Measurements from ENCODE around the gene ZNF407.

The ZNF407 gene

DNA sequence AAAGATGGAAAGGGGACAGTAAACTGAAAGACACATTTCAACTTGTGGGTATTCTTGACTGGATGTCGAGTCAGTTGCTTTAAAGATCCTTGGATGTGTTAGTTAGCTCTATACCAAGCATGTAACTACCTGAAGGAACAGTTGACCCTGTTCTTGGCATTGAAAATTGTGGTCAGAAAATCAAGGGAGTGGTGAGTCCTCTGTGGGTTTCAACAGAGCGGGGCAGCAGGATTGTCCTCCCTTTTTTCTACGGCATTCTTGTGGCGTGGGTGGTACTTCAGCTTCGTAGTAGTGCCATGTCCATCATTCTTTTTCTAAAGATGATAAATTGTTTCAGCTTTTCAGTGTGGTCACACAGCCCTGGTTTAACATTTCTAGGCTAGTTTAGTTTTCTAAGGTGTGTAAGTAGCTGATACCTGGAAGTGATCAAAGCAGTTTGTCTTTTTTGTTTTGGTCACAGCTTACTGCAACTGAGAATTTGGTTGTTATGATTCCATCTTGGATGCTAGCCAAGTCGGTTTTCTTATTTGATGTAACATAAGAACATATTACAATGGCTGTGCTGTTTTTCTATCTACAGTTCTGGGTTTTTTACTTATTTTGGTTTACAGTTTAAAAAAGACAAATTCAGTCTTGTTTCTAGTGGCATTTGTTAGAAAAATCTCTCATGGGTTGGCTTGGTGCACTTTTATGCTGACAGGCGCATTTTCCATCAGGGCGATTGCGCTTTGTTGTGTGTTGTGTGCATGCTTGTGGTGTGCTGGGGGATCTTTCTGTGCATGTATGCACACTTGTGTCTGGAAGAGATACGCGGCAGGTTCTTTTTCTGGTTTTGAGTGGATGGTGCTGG is 84.7 kb downstream of the ZNF407 start:
- no peak overlapping the region for H3K27ac ChIP-seq (ENCODE audit: low read length)
- H3K36me3 ChIP-seq (replicated peaks; ENCODE audit: insufficient read depth, low read length) = no peaks in the 10 kb centered on the region

DNA sequence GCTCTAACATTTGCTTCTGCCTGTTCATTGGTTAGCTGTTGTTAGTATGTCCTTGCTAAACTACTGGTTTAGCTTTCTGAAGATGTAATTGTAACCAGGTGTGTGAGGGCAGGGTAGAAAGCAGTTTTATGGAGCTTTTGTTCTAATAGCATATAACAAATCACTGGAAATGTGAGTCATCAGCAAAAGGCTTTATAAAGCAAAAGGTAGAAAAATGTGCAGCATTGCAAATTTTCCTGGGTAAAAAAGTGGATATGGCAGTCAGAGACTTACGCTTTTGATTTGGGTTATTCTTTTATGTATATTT is 85.3 kb downstream of the ZNF407 start:
- Histone ChIP-seq H3K4me1 (ENCODE audit: low read length) (no peaks in the 10 kb centered on the region), H4K20me1 (ENCODE audit: insufficient read depth, low read length) (no peaks in the 10 kb centered on the region), H3K9me2 (replicated peaks; ENCODE audit: insufficient read depth, low read length) (no peaks in the 10 kb centered on the region), H3K27me3 (replicated peaks; ENCODE audit: insufficient read depth, low read length) (no peaks in the 10 kb centered on the region), H3K79me2 (ENCODE audit: low read length) (no peaks in the 10 kb centered on the region), H3K4me2 (ENCODE audit: low read depth, low read length) (no peak overlapping the region), H3K9me3 (replicated peaks; ENCODE audit: insufficient read depth, low read length) (no peaks in the 10 kb centered on the region), H3K36me3 (replicated peaks; ENCODE audit: insufficient read depth, low read length) (no peaks in the 10 kb centered on the region), H3K9ac (ENCODE audit: low read length) (no peak overlapping the region), H3F3A (ENCODE audit: insufficient read depth, low read length) (no peaks in the 10 kb centered on the region), H3K27ac (ENCODE audit: low read length) (no peak overlapping the region), H3K4me3 (ENCODE audit: low read length) (no peak overlapping the region), H2AFZ (ENCODE audit: low read length) (no peak overlapping the region)
- DNase-seq = no peak
- no peak for TF ChIP-seq EZH2 (optimal IDR thresholded peaks at IDR 0.05; ENCODE audit: low read depth, low read length)
- no peak for TF ChIP-seq EZH2phosphoT487 (IDR thresholded peaks at IDR 0.05; ENCODE audit: low read length)
- TF ChIP-seq, protein P1, sequence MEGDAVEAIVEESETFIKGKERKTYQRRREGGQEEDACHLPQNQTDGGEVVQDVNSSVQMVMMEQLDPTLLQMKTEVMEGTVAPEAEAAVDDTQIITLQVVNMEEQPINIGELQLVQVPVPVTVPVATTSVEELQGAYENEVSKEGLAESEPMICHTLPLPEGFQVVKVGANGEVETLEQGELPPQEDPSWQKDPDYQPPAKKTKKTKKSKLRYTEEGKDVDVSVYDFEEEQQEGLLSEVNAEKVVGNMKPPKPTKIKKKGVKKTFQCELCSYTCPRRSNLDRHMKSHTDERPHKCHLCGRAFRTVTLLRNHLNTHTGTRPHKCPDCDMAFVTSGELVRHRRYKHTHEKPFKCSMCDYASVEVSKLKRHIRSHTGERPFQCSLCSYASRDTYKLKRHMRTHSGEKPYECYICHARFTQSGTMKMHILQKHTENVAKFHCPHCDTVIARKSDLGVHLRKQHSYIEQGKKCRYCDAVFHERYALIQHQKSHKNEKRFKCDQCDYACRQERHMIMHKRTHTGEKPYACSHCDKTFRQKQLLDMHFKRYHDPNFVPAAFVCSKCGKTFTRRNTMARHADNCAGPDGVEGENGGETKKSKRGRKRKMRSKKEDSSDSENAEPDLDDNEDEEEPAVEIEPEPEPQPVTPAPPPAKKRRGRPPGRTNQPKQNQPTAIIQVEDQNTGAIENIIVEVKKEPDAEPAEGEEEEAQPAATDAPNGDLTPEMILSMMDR (IDR thresholded peaks at IDR 0.05; ENCODE audit: low read length) = no peak

More for the DNA sequence above, 84.7 kb downstream of the ZNF407 start:
- H3F3A ChIP-seq (ENCODE audit: insufficient read depth, low read length) = no peaks in the 10 kb centered on the region
- H3K9me2 ChIP-seq (replicated peaks; ENCODE audit: insufficient read depth, low read length) = no peaks in the 10 kb centered on the region
- TF ChIP-seq EZH2 (optimal IDR thresholded peaks at IDR 0.05; ENCODE audit: low read depth, low read length) (no peak), EZH2phosphoT487 (IDR thresholded peaks at IDR 0.05; ENCODE audit: low read length) (no peak)
- TF ChIP-seq, protein P1 (IDR thresholded peaks at IDR 0.05; ENCODE audit: low read length) = no peak
- no peaks in the 10 kb centered on the region for H4K20me1 ChIP-seq (ENCODE audit: insufficient read depth, low read length)
- H3K9me3 ChIP-seq (replicated peaks; ENCODE audit: insufficient read depth, low read length) = no peaks in the 10 kb centered on the region
- no peaks in the 10 kb centered on the region for H3K27me3 ChIP-seq (replicated peaks; ENCODE audit: insufficient read depth, low read length)
- H3K79me2 ChIP-seq (ENCODE audit: low read length) = no peaks in the 10 kb centered on the region
- DNase-seq = no peak
- no peak overlapping the region for H3K9ac ChIP-seq (ENCODE audit: low read length)
- H3K4me1 ChIP-seq (ENCODE audit: low read length) = no peaks in the 10 kb centered on the region
- H3K4me3 ChIP-seq (ENCODE audit: low read length) = no peak overlapping the region
- no peak overlapping the region for H3K4me2 ChIP-seq (ENCODE audit: low read depth, low read length)
- no peak overlapping the region for H2AFZ ChIP-seq (ENCODE audit: low read length)

DNA sequence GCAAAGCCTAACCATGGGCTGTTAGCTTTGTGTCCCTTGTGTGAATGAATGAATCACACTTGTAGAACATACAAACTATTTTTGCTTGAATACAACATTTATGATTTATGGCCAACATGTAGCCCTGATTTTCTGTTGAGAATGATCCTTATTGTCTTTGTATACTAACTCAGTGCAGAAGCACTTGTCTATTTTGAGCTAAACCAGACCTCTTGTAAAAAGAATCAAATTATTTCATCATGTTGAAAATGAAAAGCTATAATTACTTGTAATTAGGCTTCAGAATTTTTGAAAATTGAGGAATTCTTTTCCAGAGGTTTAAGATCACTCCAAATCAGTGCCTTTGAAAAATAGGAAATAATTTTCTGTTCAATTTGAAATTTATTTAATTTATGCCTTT is 85.9 kb downstream of the ZNF407 start:
- Histone ChIP-seq H3F3A (ENCODE audit: insufficient read depth, low read length) (no peaks in the 10 kb centered on the region), H3K4me2 (ENCODE audit: low read depth, low read length) (no peak overlapping the region), H3K27me3 (replicated peaks; ENCODE audit: insufficient read depth, low read length) (no peaks in the 10 kb centered on the region), H3K36me3 (replicated peaks; ENCODE audit: insufficient read depth, low read length) (no peaks in the 10 kb centered on the region), H2AFZ (ENCODE audit: low read length) (no peak overlapping the region), H3K9ac (ENCODE audit: low read length) (no peak overlapping the region), H3K9me3 (replicated peaks; ENCODE audit: insufficient read depth, low read length) (no peaks in the 10 kb centered on the region), H3K4me3 (ENCODE audit: low read length) (no peak overlapping the region), H3K9me2 (replicated peaks; ENCODE audit: insufficient read depth, low read length) (no peaks in the 10 kb centered on the region), H3K4me1 (ENCODE audit: low read length) (no peaks in the 10 kb centered on the region), H4K20me1 (ENCODE audit: insufficient read depth, low read length) (no peaks in the 10 kb centered on the region), H3K27ac (ENCODE audit: low read length) (no peak overlapping the region), H3K79me2 (ENCODE audit: low read length) (no peaks in the 10 kb centered on the region)
- no peak for DNase-seq
- TF ChIP-seq EZH2phosphoT487 (IDR thresholded peaks at IDR 0.05; ENCODE audit: low read length) = no peak
- TF ChIP-seq, protein P1 (IDR thresholded peaks at IDR 0.05; ENCODE audit: low read length) = no peak
- no peak for TF ChIP-seq EZH2 (optimal IDR thresholded peaks at IDR 0.05; ENCODE audit: low read depth, low read length)

Measured in MM.1S (cell line).